ENCODE results near the gene DTD2. TPM values are rescaled to one million over a fixed set of nuclear protein-coding genes. Genes with fewer than 3 reads are reported as not detected.
A peak's percentile ranks its signal among the peaks of the same experiment; 100 is the strongest.

Gene DTD2
- total RNA-seq, 2 experiments from 2014 or later = 12.9 to 13.3 TPM

GRCh38 chr14:31419179-31419966, 37.9 kb downstream of the DTD2 start:
- intact Hi-C loops (cut with micrococcal nuclease) = loop anchor here (10.0 kb wide), 1 partner anchor 865 kb away; the partner anchor contains the start of gene G2E3
- Mint-ChIP-seq H3K4me3 (peak overlapping the region; percentile 91), H3K27me3 (ENCODE audit: low read depth) (no peaks in the 10 kb centered on the region), H3K9me3 (no peaks in the 10 kb centered on the region), H3K27ac (no peak overlapping the region), H3K36me3 (ENCODE audit: low read depth) (no peaks in the 10 kb centered on the region), H3K4me1 (ENCODE audit: low read depth) (peaks cover 20% of the 10 kb centered on the region)
- CTCF ChIA-PET = interaction anchor here (0.6 to 2.6 kb wide), 6 partner anchors 12 to 438 kb away, joined by 3 to 12 read pairs (median 3); no protein-coding TSS in a partner anchor
- no peak for DNase-seq

GRCh38 chr14:31418440-31418839, 38.9 kb downstream of the DTD2 start:
- Mint-ChIP-seq H3K27ac (no peak overlapping the region), H3K9me3 (no peaks in the 10 kb centered on the region), H3K4me1 (ENCODE audit: low read depth) (peaks cover 25% of the 10 kb centered on the region), H3K27me3 (ENCODE audit: low read depth) (no peaks in the 10 kb centered on the region), H3K36me3 (ENCODE audit: low read depth) (no peaks in the 10 kb centered on the region), H3K4me3 (no peak overlapping the region)
- DNase-seq = no peak
- CTCF ChIA-PET = no interaction called here
- intact Hi-C loops (cut with micrococcal nuclease) = loop anchor here (10.0 kb wide), 1 partner anchor 864 kb away; the partner anchor contains the start of gene G2E3

- H3K4me1 Mint-ChIP-seq (ENCODE audit: low read depth) = peaks cover 14% of the 10 kb centered on the region
- no peak for DNase-seq
- no peak overlapping the region for H3K27ac Mint-ChIP-seq
- peaks cover 1% of the 10 kb centered on the region for H3K36me3 Mint-ChIP-seq (ENCODE audit: low read depth)
- intact Hi-C loops (cut with micrococcal nuclease) = loop anchor here (10.0 kb wide), 1 partner anchor 860 kb away; the partner anchor contains the start of gene G2E3
- CTCF ChIA-PET = interaction anchor here (1.0 kb wide), 1 partner anchor 18 kb away, joined by 6 read pairs; no protein-coding TSS in a partner anchor
- no peaks in the 10 kb centered on the region for H3K9me3 Mint-ChIP-seq
- no peaks in the 10 kb centered on the region for H3K27me3 Mint-ChIP-seq (ENCODE audit: low read depth)
- H3K4me3 Mint-ChIP-seq = no peak overlapping the region
These were observed 43.0 kb downstream of the DTD2 start for GRCh38 chr14:31414190-31414833.

- DNase-seq = no peak
- Mint-ChIP-seq H3K4me3 (no peak overlapping the region), H3K36me3 (ENCODE audit: low read depth) (peaks cover 1% of the 10 kb centered on the region), H3K27me3 (ENCODE audit: low read depth) (no peaks in the 10 kb centered on the region), H3K27ac (no peak overlapping the region), H3K9me3 (no peaks in the 10 kb centered on the region), H3K4me1 (ENCODE audit: low read depth) (peaks cover 16% of the 10 kb centered on the region)
- intact Hi-C loops (cut with micrococcal nuclease) = loop anchor here (10.0 kb wide), 1 partner anchor 856 kb away; the partner anchor contains the start of gene G2E3
- CTCF ChIA-PET = interaction anchor here (1.3 kb wide), 1 partner anchor 10 kb away, joined by 3 read pairs; the partner anchor contains the start of gene HEATR5A
These were observed 46.0 kb downstream of the DTD2 start for GRCh38 chr14:31411218-31411727.

- H3K27ac Mint-ChIP-seq = no peak overlapping the region
- no peaks in the 10 kb centered on the region for H3K27me3 Mint-ChIP-seq (ENCODE audit: low read depth)
- intact Hi-C loops (cut with micrococcal nuclease) = loop anchor here (10.0 kb wide), 1 partner anchor 855 kb away; the partner anchor contains the start of gene G2E3
- CTCF ChIA-PET = interaction anchor here (1.3 kb wide), 1 partner anchor 11 kb away, joined by 3 read pairs; the partner anchor contains the start of gene HEATR5A
- peaks cover 16% of the 10 kb centered on the region for H3K4me1 Mint-ChIP-seq (ENCODE audit: low read depth)
- peaks cover 1% of the 10 kb centered on the region for H3K36me3 Mint-ChIP-seq (ENCODE audit: low read depth)
- no peaks in the 10 kb centered on the region for H3K9me3 Mint-ChIP-seq
- H3K4me3 Mint-ChIP-seq = no peak overlapping the region
- no peak for DNase-seq
These were observed 47.2 kb downstream of the DTD2 start for GRCh38 chr14:31410048-31410650.

- no peak overlapping the region for H3K27ac Mint-ChIP-seq
- intact Hi-C loops (cut with micrococcal nuclease) = no loop called here
- H3K36me3 Mint-ChIP-seq (ENCODE audit: low read depth) = peaks cover 1% of the 10 kb centered on the region
- peaks cover 7% of the 10 kb centered on the region for H3K4me1 Mint-ChIP-seq (ENCODE audit: low read depth)
- H3K9me3 Mint-ChIP-seq = no peaks in the 10 kb centered on the region
- H3K27me3 Mint-ChIP-seq (ENCODE audit: low read depth) = no peaks in the 10 kb centered on the region
- no peak for DNase-seq
- CTCF ChIA-PET = interaction anchor here (1.8 kb wide), 1 partner anchor 12 kb away, joined by 6 read pairs; the partner anchor contains the start of gene HEATR5A
- no peak overlapping the region for H3K4me3 Mint-ChIP-seq
These were observed 48.9 kb downstream of the DTD2 start for GRCh38 chr14:31408421-31408820.

- H3K4me1 Mint-ChIP-seq (ENCODE audit: low read depth) = peaks cover 7% of the 10 kb centered on the region
- H3K27ac Mint-ChIP-seq = no peak overlapping the region
- no peak overlapping the region for H3K4me3 Mint-ChIP-seq
- CTCF ChIA-PET = interaction anchor here (1.1 kb wide), 1 partner anchor 52 kb away, joined by 3 read pairs; no protein-coding TSS in a partner anchor
- no peaks in the 10 kb centered on the region for H3K9me3 Mint-ChIP-seq
- H3K36me3 Mint-ChIP-seq (ENCODE audit: low read depth) = peaks cover 6% of the 10 kb centered on the region
- no peaks in the 10 kb centered on the region for H3K27me3 Mint-ChIP-seq (ENCODE audit: low read depth)
- intact Hi-C loops (cut with micrococcal nuclease) = no loop called here
- DNase-seq = no peak
These were observed 51.6 kb downstream of the DTD2 start for GRCh38 chr14:31405599-31406232.

- H3K27ac Mint-ChIP-seq = no peak overlapping the region
- H3K27me3 Mint-ChIP-seq (ENCODE audit: low read depth) = no peaks in the 10 kb centered on the region
- H3K4me1 Mint-ChIP-seq (ENCODE audit: low read depth) = peaks cover 9% of the 10 kb centered on the region
- no peak overlapping the region for H3K4me3 Mint-ChIP-seq
- CTCF ChIA-PET = interaction anchor here (1.1 kb wide), 1 partner anchor 53 kb away, joined by 3 read pairs; no protein-coding TSS in a partner anchor
- H3K9me3 Mint-ChIP-seq = no peaks in the 10 kb centered on the region
- peaks cover 7% of the 10 kb centered on the region for H3K36me3 Mint-ChIP-seq (ENCODE audit: low read depth)
- no peak for DNase-seq
- intact Hi-C loops (cut with micrococcal nuclease) = no loop called here
These were observed 52.2 kb downstream of the DTD2 start for GRCh38 chr14:31405106-31405505.

GRCh38 chr14:31403707-31404106, 53.6 kb downstream of the DTD2 start:
- CTCF ChIA-PET = interaction anchor here (1.0 kb wide), 1 partner anchor 17 kb away, joined by 3 read pairs; the partner anchor contains the start of gene HEATR5A
- H3K36me3 Mint-ChIP-seq (ENCODE audit: low read depth) = peaks cover 7% of the 10 kb centered on the region
- H3K27me3 Mint-ChIP-seq (ENCODE audit: low read depth) = no peaks in the 10 kb centered on the region
- no peaks in the 10 kb centered on the region for H3K9me3 Mint-ChIP-seq
- H3K4me1 Mint-ChIP-seq (ENCODE audit: low read depth) = peaks cover 11% of the 10 kb centered on the region
- DNase-seq = no peak
- H3K4me3 Mint-ChIP-seq = no peak overlapping the region
- no peak overlapping the region for H3K27ac Mint-ChIP-seq
- intact Hi-C loops (cut with micrococcal nuclease) = no loop called here

GRCh38 chr14:31402764-31403439, 54.4 kb downstream of the DTD2 start:
- CTCF ChIA-PET = interaction anchor here (1.2 kb wide), 1 partner anchor 18 kb away, joined by 3 read pairs; the partner anchor contains the start of gene HEATR5A

GRCh38 chr14:31401369-31401932, 55.9 kb downstream of the DTD2 start:
- intact Hi-C loops (cut with micrococcal nuclease) = no loop called here
- Mint-ChIP-seq H3K27me3 (ENCODE audit: low read depth) (no peaks in the 10 kb centered on the region), H3K36me3 (ENCODE audit: low read depth) (peaks cover 11% of the 10 kb centered on the region), H3K9me3 (no peaks in the 10 kb centered on the region), H3K4me3 (no peak overlapping the region), H3K4me1 (ENCODE audit: low read depth) (peaks cover 5% of the 10 kb centered on the region), H3K27ac (no peak overlapping the region)
- CTCF ChIA-PET = interaction anchor here (1.5 kb wide), 1 partner anchor 10 kb away, joined by 4 read pairs; no protein-coding TSS in a partner anchor
- no peak for DNase-seq

More at GRCh38 chr14:31402764-31403439, 54.4 kb downstream of the DTD2 start:
- DNase-seq = no peak
- H3K27ac Mint-ChIP-seq = no peak overlapping the region
- no peaks in the 10 kb centered on the region for H3K9me3 Mint-ChIP-seq
- H3K36me3 Mint-ChIP-seq (ENCODE audit: low read depth) = peaks cover 11% of the 10 kb centered on the region
- no peaks in the 10 kb centered on the region for H3K27me3 Mint-ChIP-seq (ENCODE audit: low read depth)
- H3K4me3 Mint-ChIP-seq = no peak overlapping the region
- intact Hi-C loops (cut with micrococcal nuclease) = no loop called here
- peaks cover 6% of the 10 kb centered on the region for H3K4me1 Mint-ChIP-seq (ENCODE audit: low read depth)

Measured in activated naive CD4-positive, alpha-beta T cell treated with anti-CD3 and anti-CD28 coated beads for 36 hours (primary cell).